WTC11 (cell line): ENCODE results near the gene NOL4L.

Experiments
- FOXJ3 ChIP-seq: sonication (generic); formaldehyde crosslinking; IDR thresholded peaks from 2 replicates; pipeline ENCODE4 v1.9.0; 2021; ENCODE audit warnings: missing genetic modification reagents, mild to moderate bottlenecking, borderline replicate concordance
- JAZF1 ChIP-seq: fragments of 250-450 bp; sonication (Bioruptor Pico); IDR thresholded peaks from 2 replicates; pipeline ENCODE4 v1.9.0; 2021; ENCODE audit warnings: moderate library complexity, mild to moderate bottlenecking, inconsistent platforms
- NFYB ChIP-seq: sonication (generic); formaldehyde crosslinking; conservative IDR thresholded peaks from 2 replicates; pipeline ENCODE4 v1.8.0; 2022; ENCODE audit warnings: low read depth, missing genetic modification reagents
- ZNF121 ChIP-seq: sonication (generic); formaldehyde crosslinking; IDR thresholded peaks from 2 replicates; pipeline ENCODE4 v1.8.0; 2023; ENCODE audit warnings: missing genetic modification reagents
- ZNF317 ChIP-seq: sonication (generic); formaldehyde crosslinking; IDR thresholded peaks from 2 replicates; pipeline ENCODE4 v1.8.1; 2023; ENCODE audit warnings: low read depth, mild to moderate bottlenecking, moderate library complexity, missing genetic modification reagents, borderline replicate concordance
- TF ChIP-seq, protein P1 (sequence below): fragments of 200-600 bp; IDR thresholded peaks from 2 replicates; pipeline ENCODE4 v1.8.0; 2022; ENCODE audit warnings: antibody characterized with exemption
- TF ChIP-seq, protein P2 (sequence below): fragments of 250-450 bp; sonication (Bioruptor Pico); IDR thresholded peaks from 2 replicates; pipeline ENCODE4 v1.8.0; 2021; ENCODE audit warnings: mild to moderate bottlenecking

DNA sequence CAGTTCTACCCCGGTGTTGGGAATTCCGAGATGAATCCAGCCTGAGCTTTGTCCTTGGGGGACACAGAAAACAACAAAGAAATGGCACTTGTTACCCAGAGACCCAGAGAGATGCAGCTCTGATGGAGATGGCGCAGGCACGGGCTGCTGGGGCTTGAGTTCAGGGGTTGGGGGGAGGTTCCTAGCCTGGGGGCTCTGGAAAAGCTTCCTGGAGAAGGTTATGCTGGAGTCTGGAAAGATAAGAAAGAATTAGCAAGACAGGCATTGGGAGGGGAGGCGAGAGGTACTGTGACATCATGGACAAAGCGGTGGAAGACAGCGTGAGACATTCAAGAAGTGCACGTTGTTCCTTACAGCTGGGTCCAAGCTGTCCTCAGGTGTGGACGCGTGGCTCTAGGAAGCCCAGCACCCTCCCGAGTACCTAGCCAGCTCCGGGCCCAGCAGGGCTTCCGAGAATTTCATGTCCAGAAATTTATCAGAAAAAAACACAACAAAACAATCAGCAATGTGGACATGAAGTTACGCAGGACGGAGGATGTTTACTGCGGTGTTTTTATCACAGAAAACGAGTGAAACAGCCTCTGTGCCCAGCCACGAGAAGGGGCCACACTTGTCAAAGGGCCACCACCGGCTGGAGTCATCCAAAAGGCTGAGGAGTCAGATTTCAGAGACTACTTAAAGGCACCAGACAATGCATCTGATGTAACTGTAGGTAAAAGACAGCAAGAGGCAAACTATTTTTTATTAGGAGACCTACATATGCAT, 49.1 kb upstream of the NOL4L start:
- TF ChIP-seq, protein P1, sequence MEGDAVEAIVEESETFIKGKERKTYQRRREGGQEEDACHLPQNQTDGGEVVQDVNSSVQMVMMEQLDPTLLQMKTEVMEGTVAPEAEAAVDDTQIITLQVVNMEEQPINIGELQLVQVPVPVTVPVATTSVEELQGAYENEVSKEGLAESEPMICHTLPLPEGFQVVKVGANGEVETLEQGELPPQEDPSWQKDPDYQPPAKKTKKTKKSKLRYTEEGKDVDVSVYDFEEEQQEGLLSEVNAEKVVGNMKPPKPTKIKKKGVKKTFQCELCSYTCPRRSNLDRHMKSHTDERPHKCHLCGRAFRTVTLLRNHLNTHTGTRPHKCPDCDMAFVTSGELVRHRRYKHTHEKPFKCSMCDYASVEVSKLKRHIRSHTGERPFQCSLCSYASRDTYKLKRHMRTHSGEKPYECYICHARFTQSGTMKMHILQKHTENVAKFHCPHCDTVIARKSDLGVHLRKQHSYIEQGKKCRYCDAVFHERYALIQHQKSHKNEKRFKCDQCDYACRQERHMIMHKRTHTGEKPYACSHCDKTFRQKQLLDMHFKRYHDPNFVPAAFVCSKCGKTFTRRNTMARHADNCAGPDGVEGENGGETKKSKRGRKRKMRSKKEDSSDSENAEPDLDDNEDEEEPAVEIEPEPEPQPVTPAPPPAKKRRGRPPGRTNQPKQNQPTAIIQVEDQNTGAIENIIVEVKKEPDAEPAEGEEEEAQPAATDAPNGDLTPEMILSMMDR, result no peak
- TF ChIP-seq, protein P2, sequence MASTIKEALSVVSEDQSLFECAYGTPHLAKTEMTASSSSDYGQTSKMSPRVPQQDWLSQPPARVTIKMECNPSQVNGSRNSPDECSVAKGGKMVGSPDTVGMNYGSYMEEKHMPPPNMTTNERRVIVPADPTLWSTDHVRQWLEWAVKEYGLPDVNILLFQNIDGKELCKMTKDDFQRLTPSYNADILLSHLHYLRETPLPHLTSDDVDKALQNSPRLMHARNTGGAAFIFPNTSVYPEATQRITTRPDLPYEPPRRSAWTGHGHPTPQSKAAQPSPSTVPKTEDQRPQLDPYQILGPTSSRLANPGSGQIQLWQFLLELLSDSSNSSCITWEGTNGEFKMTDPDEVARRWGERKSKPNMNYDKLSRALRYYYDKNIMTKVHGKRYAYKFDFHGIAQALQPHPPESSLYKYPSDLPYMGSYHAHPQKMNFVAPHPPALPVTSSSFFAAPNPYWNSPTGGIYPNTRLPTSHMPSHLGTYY (CRISPR knock-in tag), result no peak
- TF ChIP-seq NFYB (CRISPR knock-in tag) (no peak), ZNF317 (no peak), ZNF121 (CRISPR knock-in tag) (no peak), JAZF1 (no peak), FOXJ3 (CRISPR knock-in tag) (no peak)
